ENCODE results near the gene PDGFB.

PDGFB gene

DNA sequence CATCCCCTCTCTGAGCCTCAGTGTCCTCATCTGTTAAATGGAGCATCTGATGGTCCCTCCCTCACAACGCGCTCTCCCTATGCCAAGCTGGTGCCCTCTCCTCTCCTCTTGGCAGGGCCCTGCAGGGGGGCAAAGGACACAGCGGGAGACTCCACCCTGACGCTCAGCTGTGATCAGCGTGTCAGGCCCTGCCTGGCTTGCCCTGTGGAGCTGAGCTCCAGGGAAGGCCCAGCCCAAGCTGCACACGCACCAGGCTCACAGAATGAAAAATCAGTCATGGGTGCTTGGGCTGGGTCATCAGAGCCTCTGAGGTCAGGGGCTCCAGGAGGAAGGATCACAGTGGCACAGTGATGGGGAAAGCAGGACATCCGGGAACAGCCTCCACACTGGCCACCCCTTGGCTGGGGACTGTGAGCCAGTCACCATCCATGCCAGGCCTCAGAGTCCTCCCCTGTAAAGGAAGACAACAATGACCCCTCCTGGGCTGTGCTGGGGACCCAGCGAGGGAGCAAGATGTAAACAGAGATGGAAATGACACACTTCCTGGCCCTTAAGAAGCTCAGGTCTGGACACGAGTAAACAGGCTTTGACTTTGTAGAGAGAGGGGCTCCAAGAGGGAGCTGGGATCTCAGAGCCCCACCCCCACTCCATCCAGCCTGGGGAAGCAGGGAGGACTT is 38.0 kb upstream of the PDGFB start:
- H3K4me1 ChIP-seq (ENCODE audit: insufficient read depth, poor library complexity, severe bottlenecking), result peaks cover 16% of the 10 kb centered on the region
- ATAC-seq (ENCODE audit: low read depth) (peak; percentile 48), DNase-seq (ENCODE audit: low spot score) (no peak)
- H3K4me3 ChIP-seq (ENCODE audit: severe bottlenecking), result no peak overlapping the region
- H3K36me3 ChIP-seq (ENCODE audit: low read depth), result no peaks in the 10 kb centered on the region
- no peaks in the 10 kb centered on the region for H3K9me3 ChIP-seq (ENCODE audit: severe bottlenecking)
- H3K27ac ChIP-seq (ENCODE audit: poor library complexity, severe bottlenecking), result peak overlapping the region; percentile 57
- H3K27me3 ChIP-seq (ENCODE audit: insufficient read depth, poor library complexity, severe bottlenecking), result no peaks in the 10 kb centered on the region
- TF ChIP-seq, protein P1, sequence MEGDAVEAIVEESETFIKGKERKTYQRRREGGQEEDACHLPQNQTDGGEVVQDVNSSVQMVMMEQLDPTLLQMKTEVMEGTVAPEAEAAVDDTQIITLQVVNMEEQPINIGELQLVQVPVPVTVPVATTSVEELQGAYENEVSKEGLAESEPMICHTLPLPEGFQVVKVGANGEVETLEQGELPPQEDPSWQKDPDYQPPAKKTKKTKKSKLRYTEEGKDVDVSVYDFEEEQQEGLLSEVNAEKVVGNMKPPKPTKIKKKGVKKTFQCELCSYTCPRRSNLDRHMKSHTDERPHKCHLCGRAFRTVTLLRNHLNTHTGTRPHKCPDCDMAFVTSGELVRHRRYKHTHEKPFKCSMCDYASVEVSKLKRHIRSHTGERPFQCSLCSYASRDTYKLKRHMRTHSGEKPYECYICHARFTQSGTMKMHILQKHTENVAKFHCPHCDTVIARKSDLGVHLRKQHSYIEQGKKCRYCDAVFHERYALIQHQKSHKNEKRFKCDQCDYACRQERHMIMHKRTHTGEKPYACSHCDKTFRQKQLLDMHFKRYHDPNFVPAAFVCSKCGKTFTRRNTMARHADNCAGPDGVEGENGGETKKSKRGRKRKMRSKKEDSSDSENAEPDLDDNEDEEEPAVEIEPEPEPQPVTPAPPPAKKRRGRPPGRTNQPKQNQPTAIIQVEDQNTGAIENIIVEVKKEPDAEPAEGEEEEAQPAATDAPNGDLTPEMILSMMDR (IDR thresholded peaks at IDR 0.05; ENCODE audit: poor library complexity, severe bottlenecking), result peak; percentile 35

- H3K27me3 ChIP-seq (ENCODE audit: insufficient read depth, poor library complexity, severe bottlenecking), result no peaks in the 10 kb centered on the region
- TF ChIP-seq, protein P1 (IDR thresholded peaks at IDR 0.05; ENCODE audit: poor library complexity, severe bottlenecking), result no peak
Observed at GRCh38 chr22:39281126-39281525, 36.3 kb upstream of the PDGFB start.

GRCh38 chr22:39280250-39280649 is 35.5 kb upstream of the PDGFB start:
- H3K4me1 ChIP-seq (ENCODE audit: insufficient read depth, poor library complexity, severe bottlenecking), result peaks cover 16% of the 10 kb centered on the region
- no peak overlapping the region for H3K4me3 ChIP-seq (ENCODE audit: severe bottlenecking)
- DNase-seq (ENCODE audit: low spot score) (no peak), ATAC-seq (ENCODE audit: low read depth) (no peak)
- no peaks in the 10 kb centered on the region for H3K9me3 ChIP-seq (ENCODE audit: severe bottlenecking)
- H3K36me3 ChIP-seq (ENCODE audit: low read depth), result no peaks in the 10 kb centered on the region
- H3K27ac ChIP-seq (ENCODE audit: poor library complexity, severe bottlenecking), result no peak overlapping the region
- TF ChIP-seq, protein P1 (IDR thresholded peaks at IDR 0.05; ENCODE audit: poor library complexity, severe bottlenecking), result no peak
- H3K27me3 ChIP-seq (ENCODE audit: insufficient read depth, poor library complexity, severe bottlenecking), result no peaks in the 10 kb centered on the region

More at GRCh38 chr22:39281126-39281525, 36.3 kb upstream of the PDGFB start:
- Histone ChIP-seq H3K36me3 (ENCODE audit: low read depth) (no peaks in the 10 kb centered on the region), H3K4me1 (ENCODE audit: insufficient read depth, poor library complexity, severe bottlenecking) (peaks cover 16% of the 10 kb centered on the region), H3K9me3 (ENCODE audit: severe bottlenecking) (no peaks in the 10 kb centered on the region), H3K27ac (ENCODE audit: poor library complexity, severe bottlenecking) (no peak overlapping the region), H3K4me3 (ENCODE audit: severe bottlenecking) (no peak overlapping the region)
- ATAC-seq (ENCODE audit: low read depth), result no peak
- DNase-seq (ENCODE audit: low spot score), result no peak

DNA sequence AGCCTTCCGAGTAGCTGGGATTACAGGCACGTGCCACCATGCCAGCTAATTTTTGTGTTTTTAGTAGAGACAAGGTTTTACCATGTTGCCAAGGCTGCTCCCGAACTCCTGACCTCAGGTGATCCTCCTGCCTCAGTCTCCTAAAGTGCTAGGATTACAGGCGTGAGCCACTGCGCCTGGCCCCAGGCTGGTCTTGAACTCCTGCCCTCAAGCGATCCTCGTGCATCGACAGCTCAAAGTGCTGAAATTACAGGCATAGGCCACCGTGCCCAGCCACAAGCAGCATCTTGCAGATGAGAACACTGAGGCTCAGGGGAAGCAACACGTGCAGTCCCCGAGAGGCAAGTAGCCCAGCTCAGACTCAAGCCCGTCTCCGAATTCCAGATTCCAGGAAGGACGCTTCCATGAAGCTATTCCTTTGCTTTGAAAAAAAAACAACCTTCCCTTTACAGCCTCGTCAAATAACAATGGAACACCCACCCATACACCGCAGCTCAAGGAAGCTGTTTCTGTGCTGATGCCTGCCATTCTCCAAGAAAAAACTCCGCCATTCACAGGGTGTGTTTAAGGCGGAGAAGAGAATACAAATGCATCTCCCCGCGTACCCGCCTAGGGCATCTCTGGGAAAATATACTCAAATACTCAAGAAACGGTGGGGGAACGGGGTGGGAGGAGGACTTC is 34.5 kb upstream of the PDGFB start:
- Histone ChIP-seq H3K4me1 (ENCODE audit: insufficient read depth, poor library complexity, severe bottlenecking) (peaks cover 16% of the 10 kb centered on the region), H3K9me3 (ENCODE audit: severe bottlenecking) (no peaks in the 10 kb centered on the region), H3K27me3 (ENCODE audit: insufficient read depth, poor library complexity, severe bottlenecking) (no peaks in the 10 kb centered on the region), H3K27ac (ENCODE audit: poor library complexity, severe bottlenecking) (no peak overlapping the region), H3K4me3 (ENCODE audit: severe bottlenecking) (no peak overlapping the region), H3K36me3 (ENCODE audit: low read depth) (no peaks in the 10 kb centered on the region)
- no peak for DNase-seq (ENCODE audit: low spot score)
- TF ChIP-seq, protein P1 (IDR thresholded peaks at IDR 0.05; ENCODE audit: poor library complexity, severe bottlenecking), result no peak
- ATAC-seq (ENCODE audit: low read depth), result no peak

DNA sequence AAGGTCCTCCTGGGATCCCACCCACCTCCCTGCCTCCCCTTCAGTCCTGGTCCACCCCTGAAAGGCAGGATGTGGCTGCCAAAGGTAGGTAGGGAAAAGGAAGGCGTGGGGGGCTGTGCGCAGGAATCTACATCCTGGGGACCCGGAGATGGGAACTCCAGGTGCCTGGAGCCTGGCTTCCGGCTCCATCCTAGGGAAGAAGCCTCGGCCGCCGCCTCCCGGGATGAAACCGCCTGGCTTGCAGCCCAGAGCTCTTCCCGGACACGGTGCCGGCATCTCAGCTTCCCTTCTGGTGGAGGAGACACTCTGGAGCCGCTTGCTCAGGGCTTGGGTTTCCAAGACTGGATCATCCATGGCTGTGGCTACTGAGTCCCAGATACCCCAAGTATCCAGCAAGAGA is 33.3 kb upstream of the PDGFB start:
- ATAC-seq (ENCODE audit: low read depth) (no peak), DNase-seq (ENCODE audit: low spot score) (no peak)
- no peaks in the 10 kb centered on the region for H3K27me3 ChIP-seq (ENCODE audit: insufficient read depth, poor library complexity, severe bottlenecking)
- peaks cover 6% of the 10 kb centered on the region for H3K4me1 ChIP-seq (ENCODE audit: insufficient read depth, poor library complexity, severe bottlenecking)
- H3K27ac ChIP-seq (ENCODE audit: poor library complexity, severe bottlenecking), result no peak overlapping the region
- no peaks in the 10 kb centered on the region for H3K9me3 ChIP-seq (ENCODE audit: severe bottlenecking)
- H3K4me3 ChIP-seq (ENCODE audit: severe bottlenecking), result no peak overlapping the region
- TF ChIP-seq, protein P1 (IDR thresholded peaks at IDR 0.05; ENCODE audit: poor library complexity, severe bottlenecking), result no peak
- H3K36me3 ChIP-seq (ENCODE audit: low read depth), result no peaks in the 10 kb centered on the region
